Adrenal gland (tissue), 12 donors: Measurements from ENCODE around the gene CCDC9. TPM values are rescaled to one million over a fixed set of nuclear protein-coding genes. Genes with fewer than 3 reads are reported as not detected.

Source experiments
- DNase-seq, 7 donors: peaks; one replicate each; pipeline ENCODE4 v3.0.0-alpha.2; 2019 to 2020
- H3K27ac ChIP-seq, 5 donors: fragments of 200-600 bp; sonication (generic) in 4 of 5; 1 replicate in 3 of 5; 2 replicates in 2 of 5; pipeline versions ENCODE4 v1.5.1 to v1.8.0; 2016 to 2020; ENCODE audit warnings: mild to moderate bottlenecking in 1 of 5
- H3K27me3 ChIP-seq: fragments of 200-600 bp; 2 replicates; pipeline ENCODE4 v1.8.0; 2021
- H3K36me3 ChIP-seq, 2 donors: fragments of 200-600 bp; replicated peaks in 1 of 2; 1 replicate in 1 of 2; 2 replicates in 1 of 2; pipeline versions ENCODE4 v1.5.1 to v1.8.0; 2018 to 2022
- H3K4me1 ChIP-seq, 2 donors: fragments of 200-600 bp; replicated peaks in 1 of 2; 1 replicate in 1 of 2; 2 replicates in 1 of 2; pipeline versions ENCODE4 v1.5.1 to v1.8.0; 2018 to 2021
- H3K4me3 ChIP-seq, 4 donors: fragments of 200-600 bp; sonication (generic) in 3 of 4; one replicate each; pipeline ENCODE4 v1.5.1; 2016 to 2018
- H3K9me3 ChIP-seq, 3 donors: fragments of 200-600 bp; sonication (generic) in 1 of 3; replicated peaks in 1 of 3; 1 replicate in 2 of 3; 2 replicates in 1 of 3; pipeline versions ENCODE4 v1.5.1 to v1.8.0; 2016 to 2021
- CTCF ChIP-seq, 6 experiments: fragments of 450-650 bp in 4 of 6; fragments of 200-600 bp in 2 of 6; sonication (generic) in 1 of 6; IDR thresholded peaks; 1 replicate in 5 of 6; 2 replicates in 1 of 6; pipeline versions ENCODE4 v1.5.1 to v1.8.0; 2016 to 2021; ENCODE audit warnings: antibody characterized with exemption in 6 of 6, mild to moderate bottlenecking in 2 of 6, moderate library complexity in 1 of 6
- POLR2A ChIP-seq, 2 donors: fragments of 450-650 bp; IDR thresholded peaks; one replicate each; pipeline ENCODE4 v1.6.1; 2017; ENCODE audit warnings: antibody characterized with exemption in 2 of 2, mild to moderate bottlenecking in 2 of 2, moderate library complexity in 1 of 2
- WGBS, 4 donors: extraction: QIAGEN DNeasy Blood & Tissue Kit in 2 of 4; methylation state at CpG; one replicate each; pipeline versions ENCODE4 v1.1.5 to v1.1.7; 2013 to 2017; 5-methylcytosine and 5-hydroxymethylcytosine counted together
- intact Hi-C, 2 donors: fragments of 100-400 bp; cut with DNase I; formaldehyde crosslinking; loops; one replicate each; pipeline versions ENCODE4 v1.14.1 to v1.15.0; 2022 to 2023
- polyA plus RNA-seq, 3 donors: library from polyadenylated mRNA; stranded (reverse); fragments of 200-250 nt in 2 of 3; fragments of 350-450 nt in 1 of 3; fragmentation: Illumina TruSeq in 1 of 3; extraction: RNeasy Lipid Tissue Mini Kit (QIAGEN cat#74804) in 1 of 3; gene quantifications; one replicate each; pipeline ENCODE4 v1.2.3, GENCODE V29; 2013 to 2014
- total RNA-seq, 9 donors: library from RNA; depleted of rRNA in 4 of 9; stranded (reverse); fragments of >200 nt in 4 of 9; fragments of 120-200 nt in 1 of 9; fragmentation: NEBNext Ultra II Directional in 1 of 9; extraction: Animal tissue kit (Norgen Biotek cat#: 25700) in 1 of 9; gene quantifications; one replicate each; pipeline versions ENCODE4 v1.1.0 to v1.2.4, GENCODE V29; 2013 to 2023
- donor health status: healthy with polysubstance abuse.
- donor health status: Bipolar disorder and iron deficiency.
- donor health status: DM: yes; HTN: yes; CAD: no.
- donor health status: DM: no; HTN: no; CAD: no.
- donor health status: DM: no; HTN: no; CAD: no.
- donor health status: DM: yes; HTN: yes; CAD: no.

Gene CCDC9
- total and polyA plus RNA-seq, 12 donors: 6.0 to 86.5 (median 31.1) TPM

GRCh38 chr19:47240556-47240955 lies 15.8 kb upstream of the CCDC9 start:
- no peak overlapping the region for H3K4me3 ChIP-seq
- DNase-seq: no peak
- H3K4me1 ChIP-seq: peaks cover 10 to 30% of the 10 kb centered on the region in 2 donors
- H3K27me3 ChIP-seq: peaks cover 8% of the 10 kb centered on the region
- intact Hi-C loops: no loop called here
- H3K9me3 ChIP-seq: no peaks in the 10 kb centered on the region
- H3K27ac ChIP-seq: peak overlapping the region in 1 of 5 donors; percentile 61
- TF ChIP-seq CTCF (IDR thresholded peaks at IDR 0.05) (no peak), POLR2A (IDR thresholded peaks at IDR 0.05) (no peak)
- no peaks in the 10 kb centered on the region for H3K36me3 ChIP-seq
- 47 to 63% (median 58%) methylated on average over 3 to 6 of the region's 6 CpGs for WGBS, 4 donors

GRCh38 chr19:47240996-47241918 lies 15.1 kb upstream of the CCDC9 start:
- Histone ChIP-seq H3K27me3 (peaks cover 8% of the 10 kb centered on the region), H3K9me3 (no peaks in the 10 kb centered on the region), H3K4me3 (peak overlapping the region in 1 of 4 donors; percentile 2), H3K36me3 (no peaks in the 10 kb centered on the region), H3K27ac (peak overlapping the region in 1 of 5 donors; percentile 62), H3K4me1 (peaks cover 10 to 30% of the 10 kb centered on the region in 2 donors)
- 7 to 50% (median 8%) methylated on average over 2 to 27 of the region's 27 CpGs for WGBS, 4 donors
- intact Hi-C loops: no loop called here
- DNase-seq: peak; percentile 71 to 89 (median 82)
- no peak for TF ChIP-seq CTCF (IDR thresholded peaks at IDR 0.05)
- TF ChIP-seq POLR2A (IDR thresholded peaks at IDR 0.05): no peak

GRCh38 chr19:47241919-47242577 lies 14.3 kb upstream of the CCDC9 start:
- H3K27me3 ChIP-seq: peaks cover 8% of the 10 kb centered on the region
- no peaks in the 10 kb centered on the region for H3K9me3 ChIP-seq
- WGBS, 4 donors: 80 to 87% (median 82%) methylated on average over 6 to 7 of the region's 7 CpGs
- no peak for DNase-seq
- TF ChIP-seq POLR2A (IDR thresholded peaks at IDR 0.05): no peak
- peak overlapping the region in 1 of 5 donors; percentile 69 for H3K27ac ChIP-seq
- intact Hi-C loops: loop anchor here in 1 of 2 donors (2.0 kb wide), 1 partner anchor 29 kb away; no protein-coding TSS in a partner anchor
- peaks cover 10 to 30% of the 10 kb centered on the region in 2 donors for H3K4me1 ChIP-seq
- H3K4me3 ChIP-seq: no peak overlapping the region
- H3K36me3 ChIP-seq: no peaks in the 10 kb centered on the region

GRCh38 chr19:47243364-47243775 lies 13.0 kb upstream of the CCDC9 start:
- TF ChIP-seq POLR2A (IDR thresholded peaks at IDR 0.05) (no peak), CTCF (IDR thresholded peaks at IDR 0.05) (no peak)
- no peak for DNase-seq
- Histone ChIP-seq H3K9me3 (no peaks in the 10 kb centered on the region), H3K27me3 (peaks cover 8% of the 10 kb centered on the region), H3K4me3 (peak overlapping the region in 1 of 4 donors; percentile 31), H3K27ac (peak overlapping the region in 3 of 5 donors; percentile 2 to 68 (median 41)), H3K4me1 (peaks cover 10 to 38% of the 10 kb centered on the region in 2 donors), H3K36me3 (no peaks in the 10 kb centered on the region)
- intact Hi-C loops: loop anchor here in 1 of 2 donors (2.0 kb wide), 1 partner anchor 31 kb away; no protein-coding TSS in a partner anchor
- WGBS, 4 donors: 16 to 24% (median 18%) methylated on average over 6 to 9 of the region's 9 CpGs
